ENCODE measurements around the gene HDAC4.
"Not testable (repeated sequence)": the region's sequence is repeated elsewhere in the genome, so short reads cannot be mapped to it uniquely, and the experiment has no call there.

Gene HDAC4

GRCh38 chr2:239039479-239039861 is 361.4 kb downstream of the HDAC4 start:
- no peak overlapping the region for H3K27ac ChIP-seq (replicated peaks)
- DNase-seq (ENCODE audit: low read depth in 1 of 2, low spot score in 1 of 2) = no peak
- H3K4me3 ChIP-seq (replicated peaks; ENCODE audit: insufficient read depth, low read length) = no peak overlapping the region
- H3K27me3 ChIP-seq (ENCODE audit: insufficient read depth, poor library complexity, severe bottlenecking) = no peaks in the 10 kb centered on the region
- TF ChIP-seq POLR2AphosphoS5 (IDR thresholded peaks at IDR 0.05; ENCODE audit: low read depth) (no peak), GABPA (IDR thresholded peaks at IDR 0.05; ENCODE audit: low read depth) (no peak), SPI1 (IDR thresholded peaks at IDR 0.05; ENCODE audit: borderline replicate concordance, low read depth) (no peak), REST (IDR thresholded peaks at IDR 0.05; ENCODE audit: insufficient replicate concordance, low read depth) (no peak), CTCF (IDR thresholded peaks at IDR 0.05; ENCODE audit: insufficient read depth, low read length) (no peak)

- TF ChIP-seq REST (IDR thresholded peaks at IDR 0.05; ENCODE audit: insufficient replicate concordance, low read depth) = no peak
- no peak for TF ChIP-seq GABPA (IDR thresholded peaks at IDR 0.05; ENCODE audit: low read depth)
- TF ChIP-seq CTCF (IDR thresholded peaks at IDR 0.05; ENCODE audit: insufficient read depth, low read length) = no peak
- TF ChIP-seq SPI1 (IDR thresholded peaks at IDR 0.05; ENCODE audit: borderline replicate concordance, low read depth) = no peak
- TF ChIP-seq POLR2AphosphoS5 (IDR thresholded peaks at IDR 0.05; ENCODE audit: low read depth) = no peak
- Histone ChIP-seq H3K27me3 (ENCODE audit: insufficient read depth, poor library complexity, severe bottlenecking) (no peaks in the 10 kb centered on the region), H3K27ac (replicated peaks) (no peak overlapping the region), H3K4me3 (replicated peaks; ENCODE audit: insufficient read depth, low read length) (no peak overlapping the region)
- no peak for DNase-seq (ENCODE audit: low read depth in 1 of 2, low spot score in 1 of 2)
Measured at GRCh38 chr2:239038773-239039478, 361.9 kb downstream of the HDAC4 start.

- not testable (repeated sequence) for H3K4me3 ChIP-seq (replicated peaks; ENCODE audit: insufficient read depth, low read length); DNase-seq (ENCODE audit: low read depth in 1 of 2, low spot score in 1 of 2); H3K27me3 ChIP-seq (ENCODE audit: insufficient read depth, poor library complexity, severe bottlenecking); H3K27ac ChIP-seq (replicated peaks)
Measured at GRCh38 chr2:239038284-239038683, 362.5 kb downstream of the HDAC4 start.

- TF ChIP-seq SPI1 (IDR thresholded peaks at IDR 0.05; ENCODE audit: borderline replicate concordance, low read depth) (no peak), REST (IDR thresholded peaks at IDR 0.05; ENCODE audit: insufficient replicate concordance, low read depth) (no peak), GABPA (IDR thresholded peaks at IDR 0.05; ENCODE audit: low read depth) (no peak), POLR2AphosphoS5 (IDR thresholded peaks at IDR 0.05; ENCODE audit: low read depth) (no peak), CTCF (IDR thresholded peaks at IDR 0.05; ENCODE audit: insufficient read depth, low read length) (no peak)
- Histone ChIP-seq H3K4me3 (replicated peaks; ENCODE audit: insufficient read depth, low read length) (no peak overlapping the region), H3K27ac (replicated peaks) (no peak overlapping the region), H3K27me3 (ENCODE audit: insufficient read depth, poor library complexity, severe bottlenecking) (peaks cover 3% of the 10 kb centered on the region)
- no peak for DNase-seq (ENCODE audit: low read depth in 1 of 2, low spot score in 1 of 2)
Measured at GRCh38 chr2:239037559-239037910, 363.3 kb downstream of the HDAC4 start.

Data from HL-60 (cell line).